ENCODE data around the gene CHRNB2.

- TF ChIP-seq CTCF (IDR thresholded peaks at IDR 0.05; ENCODE audit: poor library complexity, severe bottlenecking) (no peak), MXI1 (conservative IDR thresholded peaks at IDR 0.05; ENCODE audit: poor library complexity, severe bottlenecking) (no peak), EP300 (conservative IDR thresholded peaks at IDR 0.05; ENCODE audit: poor library complexity, severe bottlenecking) (no peak), RAD21 (conservative IDR thresholded peaks at IDR 0.05) (no peak), EZH2 (IDR thresholded peaks at IDR 0.05; ENCODE audit: borderline replicate concordance, insufficient read depth, low read length, poor library complexity, severe bottlenecking) (no peak), REST (IDR thresholded peaks at IDR 0.05; ENCODE audit: borderline replicate concordance) (no peak), TAF1 (IDR thresholded peaks at IDR 0.05; ENCODE audit: low read depth) (no peak)
Observed at GRCh38 chr1:154572468-154573167, 5.0 kb downstream of the CHRNB2 start.

All from neural cell (in vitro differentiated cells).